GM10248 (cell line): Measurements from ENCODE around the gene PSMA2.

Source experiments
- CTCF ChIA-PET: fragments of 300-600 bp; sonication (Branson Sonifier 250); formaldehyde crosslinking; extraction: SDS; loops from one replicate; lab custom pipeline; 2021; ENCODE audit warnings: antibody characterized with exemption; lab: Yijun Ruan, JAX
- POLR2A ChIA-PET: fragments of 350-650 bp; sonication (Branson Sonifier 250); formaldehyde crosslinking; extraction: SDS; loops from one replicate; lab custom pipeline; 2020; ENCODE audit warnings: antibody characterized with exemption; lab: Yijun Ruan, JAX
- DNase-seq: peaks from one replicate; pipeline ENCODE4 v3.0.0; 2012; ENCODE audit errors: extremely low spot score
- CTCF ChIP-seq: IDR thresholded peaks from 2 replicates; pipeline ENCODE4 v1.5.1; 2012; ENCODE audit warnings: mild to moderate bottlenecking, low read depth; ENCODE audit errors: extremely low read depth, missing control alignments, control extremely low read depth

The PSMA2 gene

DNA sequence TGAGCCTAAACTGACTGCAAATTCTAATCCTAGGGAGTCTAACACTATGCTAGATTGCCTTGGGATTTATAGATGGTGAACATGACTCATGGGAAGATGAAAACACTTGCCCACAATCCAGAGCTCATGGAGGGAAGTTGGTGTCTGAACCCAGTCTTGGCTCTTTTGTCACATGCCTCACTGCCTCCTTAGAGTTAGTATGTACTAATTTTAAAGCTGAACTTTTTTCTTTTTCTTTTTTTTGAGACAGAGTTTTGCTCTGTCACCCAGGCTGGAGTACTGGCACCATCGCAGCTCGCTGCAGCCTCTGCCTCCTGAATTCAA, 14.6 kb upstream of the PSMA2 start:
- no peak for DNase-seq
- ChIA-PET CTCF (interaction anchor here (1.3 to 3.2 kb wide), 3 partner anchors 11 to 495 kb away, joined by 3 to 13 read pairs (median 5); no protein-coding TSS in a partner anchor), POLR2A (no interaction called here)
- no peak for TF ChIP-seq CTCF

DNA sequence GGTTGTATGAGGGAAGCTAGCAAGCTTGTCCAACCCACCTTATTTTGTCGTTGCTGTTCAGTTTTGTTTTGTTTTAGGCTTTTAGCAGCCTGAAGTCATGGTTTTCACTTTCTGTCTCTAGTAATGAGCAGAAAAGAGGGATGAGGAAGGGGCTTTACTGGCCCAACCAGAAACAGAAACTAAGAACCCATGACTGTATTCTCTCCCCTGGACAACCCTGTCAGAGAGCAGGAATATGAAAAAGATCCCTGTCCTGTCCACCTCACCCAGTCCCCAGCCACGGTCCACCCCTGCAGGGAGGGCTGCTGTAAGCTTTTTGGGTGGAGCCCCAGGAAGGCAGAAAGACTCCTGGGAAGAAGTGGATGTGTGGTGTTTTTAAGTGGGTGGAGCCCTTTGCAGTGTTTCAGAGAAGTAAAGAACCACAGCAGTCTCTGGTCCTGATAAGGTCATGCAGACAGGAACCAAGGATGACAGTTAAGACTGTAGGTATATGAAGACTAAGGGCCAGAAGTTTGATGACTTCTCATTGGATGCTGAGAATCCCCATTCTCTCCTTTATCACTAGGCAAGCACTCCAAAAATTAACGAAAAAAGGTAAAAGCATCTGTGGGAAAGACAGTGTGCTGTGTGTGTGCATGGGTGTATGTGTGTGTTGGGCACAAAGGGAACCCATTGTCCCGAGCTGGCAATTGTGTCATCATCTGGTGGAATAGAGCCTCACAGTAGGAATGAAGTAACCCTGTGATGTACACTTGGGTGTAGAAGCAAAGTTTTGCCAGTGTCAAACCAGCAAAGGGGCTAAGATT, 14.1 kb upstream of the PSMA2 start:
- POLR2A ChIA-PET = no interaction called here
- CTCF ChIA-PET = interaction anchor here (1.0 to 3.3 kb wide), 6 partner anchors 11 to 892 kb away, joined by 3 to 14 read pairs (median 6); no protein-coding TSS in a partner anchor
- no peak for TF ChIP-seq CTCF
- peak; percentile 31 for DNase-seq

DNA sequence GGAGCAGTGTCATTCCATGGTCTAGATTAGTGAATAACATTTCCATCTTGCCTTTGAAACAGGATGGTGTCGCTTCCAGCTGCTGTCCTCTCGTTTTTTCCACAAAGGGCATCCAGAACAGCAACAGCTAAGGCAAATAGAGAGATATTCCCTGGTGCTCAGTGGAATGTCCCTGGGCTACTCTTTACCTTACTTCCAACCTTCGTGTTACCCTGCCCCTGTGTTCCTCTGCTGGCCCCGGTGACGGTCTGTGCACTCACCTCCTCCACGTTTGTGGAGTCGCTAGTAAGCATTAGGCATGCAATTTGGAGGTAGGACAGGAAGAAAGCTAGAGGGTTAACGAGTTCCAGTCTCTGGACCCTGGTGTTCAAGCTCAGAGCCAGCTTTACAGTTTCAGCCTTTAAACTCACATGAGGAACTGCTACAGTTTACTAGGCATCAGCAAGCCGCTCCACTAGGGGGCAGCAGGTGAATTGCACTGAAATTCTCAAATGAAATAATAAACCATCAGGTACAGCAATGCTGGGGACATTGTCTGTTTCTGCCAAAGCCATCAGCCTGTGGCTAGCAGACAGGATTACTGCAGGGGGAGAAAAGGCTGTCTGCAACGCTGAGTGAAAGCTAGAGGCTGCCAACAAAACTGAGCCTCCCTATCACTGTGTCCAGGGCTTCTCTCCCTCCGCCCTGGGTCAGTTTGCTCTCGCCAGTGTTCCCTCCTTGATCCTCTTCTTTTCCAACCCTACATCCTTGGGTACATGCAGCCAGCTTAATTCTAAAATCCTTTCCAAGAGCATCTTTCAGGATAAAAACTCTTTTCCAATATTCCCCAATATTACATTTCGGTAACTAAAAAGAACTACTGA, 9.2 kb upstream of the PSMA2 start:
- DNase-seq = peak; percentile 62
- CTCF ChIA-PET = interaction anchor here (0.6 to 6.8 kb wide), 49 partner anchors 9 to 1001 kb away, joined by 3 to 111 read pairs (median 4); partner anchors contain the start of genes MRPL32 and PSMA2
- TF ChIP-seq CTCF = peak; percentile 86
- POLR2A ChIA-PET = no interaction called here

DNA sequence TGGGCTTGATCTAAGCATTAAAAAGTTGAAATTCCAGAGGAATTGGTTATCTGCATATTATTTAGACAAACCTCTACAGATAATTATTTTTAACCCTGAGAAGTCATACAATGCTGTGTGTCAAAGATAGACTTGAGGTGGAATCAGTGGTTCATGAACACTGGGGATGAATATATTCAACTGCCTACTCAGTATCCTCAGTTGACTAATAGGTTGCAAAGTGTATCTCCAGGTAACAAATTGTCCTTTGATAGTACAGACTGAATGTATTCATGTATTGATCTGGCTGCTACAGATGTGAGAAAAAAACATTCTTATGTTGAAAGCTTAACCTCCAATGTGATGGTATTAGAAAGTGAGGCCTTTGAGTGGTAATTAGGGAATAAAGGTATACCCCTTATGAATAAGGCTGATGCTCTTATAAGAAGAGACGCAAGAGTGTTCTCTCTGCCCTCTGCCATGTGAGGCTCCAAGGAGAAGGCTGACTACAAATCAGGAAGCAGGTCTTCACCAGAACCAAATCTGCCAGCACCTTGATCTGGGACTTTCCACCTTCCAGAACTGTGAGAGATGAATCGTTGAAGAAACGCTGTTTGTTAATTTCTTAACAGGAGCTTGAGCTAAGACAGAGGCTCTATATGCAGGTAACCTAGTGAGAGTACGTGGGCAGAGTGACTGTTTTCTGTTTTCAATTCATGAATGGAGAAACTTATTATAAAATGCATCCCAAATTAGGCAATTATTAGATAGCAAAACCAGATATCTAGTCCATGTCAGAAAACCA, 7.7 kb upstream of the PSMA2 start:
- ChIA-PET CTCF (interaction anchor here (0.7 to 6.8 kb wide), 9 partner anchors 8 to 500 kb away, joined by 4 to 111 read pairs (median 16); partner anchors contain the start of genes MRPL32 and PSMA2), POLR2A (no interaction called here)
- DNase-seq = no peak
- no peak for TF ChIP-seq CTCF

GRCh38 chr7:42935861-42936260, 3.9 kb upstream of the PSMA2 start:
- TF ChIP-seq CTCF = no peak
- no peak for DNase-seq
- CTCF ChIA-PET = interaction anchor here (1.0 to 2.2 kb wide), 12 partner anchors 10 to 647 kb away, joined by 3 to 13 read pairs (median 6); partner anchors contain the start of gene STK17A
- POLR2A ChIA-PET = no interaction called here
